Epithelial cell of proximal tubule (primary cell): ENCODE results near the gene MYO15A. TPM values are rescaled to one million over a fixed set of nuclear protein-coding genes. Genes with fewer than 3 reads are reported as not detected.
A peak's percentile ranks its signal among the peaks of the same experiment; 100 is the strongest.

Source experiments
- DNase-seq: peaks from one replicate; pipeline ENCODE4 v3.0.0-alpha.2; 2011; ENCODE audit warnings: low read depth
- H3K4me3 ChIP-seq: 2 replicates; pipeline ENCODE4 v1.5.1; 2011; ENCODE audit warnings: low read depth, mild to moderate bottlenecking, low read length
- CTCF ChIP-seq: conservative IDR thresholded peaks from 2 replicates; pipeline ENCODE4 v1.5.1; 2012; ENCODE audit warnings: low read depth, mild to moderate bottlenecking, low read length
- total RNA-seq: library from RNA; depleted of rRNA; stranded (reverse); fragments of >200 nt; gene quantifications from 2 replicates; pipeline ENCODE4 v1.2.3, GENCODE V29; 2015

The MYO15A gene
- total RNA-seq, 1 donor from 2014 or later, result 0.17 TPM

- DNase-seq, result no peak
- TF ChIP-seq CTCF, result no peak
These were observed 30.9 kb downstream of the MYO15A start for GRCh38 chr17:18139498-18139897.

DNA sequence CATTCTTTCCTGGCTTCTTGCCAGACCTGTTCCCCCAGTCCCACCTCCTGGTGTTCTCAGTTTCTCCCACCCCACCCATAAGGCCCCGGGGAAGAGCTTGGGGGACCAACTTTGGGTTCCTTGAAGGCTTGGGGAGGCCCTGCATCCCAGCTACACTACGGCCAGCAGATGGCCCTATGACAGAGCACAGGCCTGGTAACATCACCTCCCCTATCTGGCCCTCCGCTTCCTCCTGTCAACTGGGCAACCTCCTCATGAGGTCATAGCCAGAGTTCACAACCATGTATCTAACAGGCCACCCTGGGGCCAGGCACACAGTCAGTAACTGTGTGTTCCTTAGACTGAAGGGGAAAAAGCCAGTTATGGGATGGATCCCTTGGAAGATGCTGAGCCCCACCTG, 31.4 kb downstream of the MYO15A start:
- peak; percentile 43 for TF ChIP-seq CTCF
- DNase-seq, result no peak

More at GRCh38 chr17:18139498-18139897, 30.9 kb downstream of the MYO15A start:
- no peak overlapping the region for H3K4me3 ChIP-seq

GRCh38 chr17:18140648-18141047, 32.1 kb downstream of the MYO15A start:
- DNase-seq, result no peak
- TF ChIP-seq CTCF, result no peak
- H3K4me3 ChIP-seq, result no peak overlapping the region

More for the DNA sequence above, 31.4 kb downstream of the MYO15A start:
- H3K4me3 ChIP-seq, result no peak overlapping the region

GRCh38 chr17:18141210-18141803, 32.8 kb downstream of the MYO15A start:
- peak; percentile 63 for TF ChIP-seq CTCF
- DNase-seq, result no peak
- no peak overlapping the region for H3K4me3 ChIP-seq

DNA sequence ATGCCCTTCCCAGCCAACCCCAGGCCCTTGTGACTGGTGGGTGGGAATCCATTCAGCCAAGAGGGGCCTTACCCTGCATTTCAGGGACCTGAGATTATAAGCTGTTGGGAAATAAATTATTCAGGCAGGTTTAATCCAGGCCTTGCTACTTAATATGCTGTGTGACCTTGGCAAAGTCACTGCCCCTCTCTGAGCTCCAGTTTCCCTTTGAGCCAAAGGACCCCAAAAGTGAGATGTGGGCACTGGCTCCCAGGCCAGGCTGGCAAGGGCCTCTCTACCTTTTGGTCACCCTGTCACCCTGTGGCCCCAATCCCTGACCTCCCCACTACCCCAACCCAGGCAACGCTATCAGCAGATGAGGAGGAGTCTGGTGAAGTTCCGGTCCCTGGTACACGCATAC, 33.9 kb downstream of the MYO15A start:
- no peak overlapping the region for H3K4me3 ChIP-seq
- TF ChIP-seq CTCF, result no peak
- DNase-seq, result no peak

DNA sequence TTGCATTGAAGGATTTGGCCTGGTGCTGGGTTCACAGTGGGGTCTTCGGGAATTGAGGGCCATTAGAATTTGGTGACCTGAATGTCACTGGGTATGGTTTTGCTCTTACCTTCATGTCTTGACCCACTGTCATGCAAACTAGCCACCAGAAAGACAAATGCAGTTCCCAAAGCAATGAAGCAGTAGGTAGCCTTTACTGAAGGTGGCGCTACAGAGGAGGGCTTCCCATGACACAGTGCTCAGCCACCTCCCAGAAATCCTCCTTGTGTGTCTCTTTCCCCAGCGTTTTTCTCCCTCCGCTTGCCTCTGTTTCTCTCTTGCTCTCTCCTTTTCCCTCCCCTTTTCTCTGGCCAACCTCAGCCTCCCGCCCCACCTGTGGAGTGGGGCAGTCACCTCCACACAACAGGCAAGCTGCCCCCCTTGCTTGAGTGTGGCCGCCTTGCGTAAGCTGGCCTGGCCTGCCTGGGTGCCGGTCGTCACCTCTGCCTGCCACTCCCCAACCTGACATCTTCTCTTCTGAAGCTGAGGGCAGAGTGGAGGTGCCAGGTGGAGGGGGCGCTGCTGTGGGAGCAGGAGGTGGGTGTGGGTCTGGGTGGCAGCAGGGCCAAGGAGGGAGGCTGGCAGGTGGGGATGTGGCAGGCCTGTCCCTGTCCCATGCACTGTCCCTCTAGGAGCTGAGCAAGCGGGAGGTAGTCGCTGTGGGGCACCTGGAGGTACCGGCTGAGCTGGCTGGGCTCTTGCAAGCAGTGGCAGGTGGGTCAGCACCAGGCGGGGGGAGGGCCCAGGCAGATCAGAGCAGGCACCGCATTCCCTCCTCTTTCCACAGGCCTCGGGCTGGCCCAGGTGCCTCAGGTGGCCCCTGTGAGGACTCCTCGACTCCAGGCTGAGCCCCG, 34.7 kb downstream of the MYO15A start:
- no peak for DNase-seq
- TF ChIP-seq CTCF, result peak; percentile 44
- H3K4me3 ChIP-seq, result no peak overlapping the region
